ENCODE data around the gene CD300LF.

The CD300LF gene

GRCh38 chr17:74729368-74729767 is 16.6 kb upstream of the CD300LF start:
- DNase-seq, result no peak

GRCh38 chr17:74728702-74729075 is 16.0 kb upstream of the CD300LF start:
- DNase-seq, result no peak

- no peak for DNase-seq
These were observed 15.4 kb upstream of the CD300LF start for GRCh38 chr17:74728033-74728701.

GRCh38 chr17:74725111-74725510 is 12.4 kb upstream of the CD300LF start:
- DNase-seq, result no peak

- DNase-seq, result no peak
These were observed 11.2 kb upstream of the CD300LF start for GRCh38 chr17:74723891-74724290.

GRCh38 chr17:74722782-74723181 is 10.1 kb upstream of the CD300LF start:
- DNase-seq, result no peak

- no peak for DNase-seq
These were observed 7.8 kb upstream of the CD300LF start for GRCh38 chr17:74720506-74720905.

GRCh38 chr17:74715144-74715543 is 2.4 kb upstream of the CD300LF start:
- no peak for DNase-seq

- no peak for DNase-seq
These were observed 540 bp upstream of the CD300LF start for GRCh38 chr17:74713171-74713755.

- no peak for DNase-seq
These were observed 422 bp downstream of the CD300LF start for GRCh38 chr17:74712301-74712700.

- DNase-seq, result no peak
These were observed 1.5 kb downstream of the CD300LF start for GRCh38 chr17:74711058-74711824.

GRCh38 chr17:74704544-74704943 is 8.2 kb downstream of the CD300LF start:
- no peak for DNase-seq

- DNase-seq, result no peak
These were observed 9.4 kb downstream of the CD300LF start for GRCh38 chr17:74703311-74703710.

- DNase-seq, result no peak
These were observed 10.4 kb downstream of the CD300LF start for GRCh38 chr17:74702116-74702871.

GRCh38 chr17:74699236-74699635 is 13.5 kb downstream of the CD300LF start:
- no peak for DNase-seq

GRCh38 chr17:74698069-74698468 is 14.7 kb downstream of the CD300LF start:
- DNase-seq, result no peak

GRCh38 chr17:74697515-74697914 is 15.2 kb downstream of the CD300LF start:
- DNase-seq, result no peak

GRCh38 chr17:74695629-74696028 is 17.1 kb downstream of the CD300LF start:
- no peak for DNase-seq

GRCh38 chr17:74694081-74694480 is 18.6 kb downstream of the CD300LF start:
- no peak for DNase-seq

- DNase-seq, result no peak
These were observed 21.6 kb downstream of the CD300LF start for GRCh38 chr17:74691151-74691550.

- no peak for DNase-seq
These were observed 22.3 kb downstream of the CD300LF start for GRCh38 chr17:74690409-74690825.

GRCh38 chr17:74687886-74688285 is 24.8 kb downstream of the CD300LF start:
- DNase-seq, result no peak

GRCh38 chr17:74686761-74687160 is 26.0 kb downstream of the CD300LF start:
- DNase-seq, result no peak

Data from amniotic stem cell (primary cell).